Thymus (tissue), 11 donors: Measurements from ENCODE around the gene GPR108. TPM values are rescaled to one million over a fixed set of nuclear protein-coding genes. Genes with fewer than 3 reads are reported as not detected.

ENCODE experiments used
- DNase-seq, 9 donors: peaks; one replicate each; pipeline ENCODE4 v3.0.0-alpha.2; 2013; ENCODE audit warnings: low spot score in 9 of 9, low read depth in 6 of 9, missing footprints in 1 of 9
- H3K27ac ChIP-seq, 2 donors: one replicate each; pipeline ENCODE4 v1.5.1; 2013; ENCODE audit warnings: control low read depth in 1 of 2, low read depth in 1 of 2, low read length in 1 of 2, mild to moderate bottlenecking in 1 of 2, moderate library complexity in 1 of 2
- H3K27me3 ChIP-seq, 2 donors: one replicate each; pipeline ENCODE4 v1.5.1; 2013; ENCODE audit warnings: low read length in 1 of 2; ENCODE audit not compliant: control insufficient read depth in 2 of 2, insufficient read depth in 1 of 2
- H3K36me3 ChIP-seq, 2 donors: one replicate each; pipeline ENCODE4 v1.5.1; 2013; ENCODE audit warnings: low read length in 1 of 2, mild to moderate bottlenecking in 1 of 2, moderate library complexity in 1 of 2; ENCODE audit not compliant: control insufficient read depth in 2 of 2, insufficient read depth in 2 of 2
- H3K4me1 ChIP-seq, 2 donors: one replicate each; pipeline ENCODE4 v1.5.1; 2013; ENCODE audit warnings: low read length in 2 of 2; ENCODE audit not compliant: control insufficient read depth in 2 of 2, insufficient read depth in 2 of 2
- H3K4me3 ChIP-seq, 2 donors: one replicate each; pipeline ENCODE4 v1.5.1; 2013; ENCODE audit warnings: low read length in 2 of 2, control low read depth in 1 of 2, mild to moderate bottlenecking in 1 of 2
- H3K9me3 ChIP-seq, 2 donors: one replicate each; pipeline ENCODE4 v1.5.1; 2013; ENCODE audit warnings: low read length in 1 of 2, mild to moderate bottlenecking in 1 of 2; ENCODE audit not compliant: control insufficient read depth in 2 of 2, insufficient read depth in 1 of 2
- WGBS: extraction: QIAGEN DNeasy Blood & Tissue Kit; methylation state at CpG from one replicate; pipeline ENCODE4 v1.1.7; 2013; 5-methylcytosine and 5-hydroxymethylcytosine counted together
- polyA plus RNA-seq: library from polyadenylated mRNA; stranded (reverse); fragments of 200-250 nt; gene quantifications from one replicate; pipeline ENCODE4 v1.2.3, GENCODE V29; 2013
- total RNA-seq: library from RNA; stranded (reverse); fragments of 120-200 nt; gene quantifications from one replicate; pipeline ENCODE4 v1.2.4, GENCODE V29; 2013
- donor health status: healthy.

Gene GPR108
- total and polyA plus RNA-seq, 2 donors: 34.9 to 106 TPM

GRCh38 chr19:6735181-6735911, 2.0 kb downstream of the GPR108 start:
- Histone ChIP-seq H3K27ac (peak overlapping the region in 1 of 2 donors; percentile 96), H3K4me1 (peaks cover 21 to 40% of the 10 kb centered on the region in 2 donors), H3K27me3 (peaks cover 8% of the 10 kb centered on the region in 2 donors), H3K9me3 (peaks cover 0 to 7% of the 10 kb centered on the region in 2 donors), H3K4me3 (peak overlapping the region in 1 of 2 donors; percentile 12), H3K36me3 (peaks cover 15 to 37% of the 10 kb centered on the region in 2 donors)
- 96% methylated on average over 15 of the region's 15 CpGs for WGBS
- DNase-seq: no peak

DNA sequence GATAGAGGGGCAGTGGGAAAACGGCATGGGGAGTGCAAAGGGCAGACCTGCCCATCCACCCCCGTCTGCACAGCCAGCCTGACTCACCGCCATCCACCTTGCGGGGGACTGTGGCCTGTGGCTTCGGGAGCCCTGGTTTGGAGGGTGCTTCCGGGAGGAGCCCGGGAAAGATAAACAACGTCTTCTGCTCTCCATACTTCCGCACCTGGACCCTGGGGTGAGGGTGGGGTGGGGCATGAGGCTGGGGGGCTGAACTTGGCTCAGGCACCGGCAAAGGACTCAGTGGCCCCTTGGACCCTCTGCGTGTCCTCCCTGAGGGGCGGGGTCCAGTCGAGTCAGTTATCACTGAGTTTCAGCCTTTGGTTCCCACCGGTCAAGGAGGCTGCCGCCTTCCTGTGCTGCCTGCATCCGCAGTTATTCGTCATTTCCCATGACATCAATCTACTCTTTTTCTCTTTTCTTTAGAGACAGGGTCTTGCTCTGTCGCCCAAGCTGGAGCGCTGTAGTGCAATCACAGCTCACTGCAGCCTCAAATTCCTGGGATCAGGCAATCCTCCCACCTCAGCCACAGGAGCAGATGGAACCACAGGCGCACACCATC, 3.2 kb downstream of the GPR108 start:
- H3K36me3 ChIP-seq: peaks cover 15 to 40% of the 10 kb centered on the region in 2 donors
- peaks cover 0 to 2% of the 10 kb centered on the region in 2 donors for H3K9me3 ChIP-seq
- no peak overlapping the region for H3K27ac ChIP-seq

DNA sequence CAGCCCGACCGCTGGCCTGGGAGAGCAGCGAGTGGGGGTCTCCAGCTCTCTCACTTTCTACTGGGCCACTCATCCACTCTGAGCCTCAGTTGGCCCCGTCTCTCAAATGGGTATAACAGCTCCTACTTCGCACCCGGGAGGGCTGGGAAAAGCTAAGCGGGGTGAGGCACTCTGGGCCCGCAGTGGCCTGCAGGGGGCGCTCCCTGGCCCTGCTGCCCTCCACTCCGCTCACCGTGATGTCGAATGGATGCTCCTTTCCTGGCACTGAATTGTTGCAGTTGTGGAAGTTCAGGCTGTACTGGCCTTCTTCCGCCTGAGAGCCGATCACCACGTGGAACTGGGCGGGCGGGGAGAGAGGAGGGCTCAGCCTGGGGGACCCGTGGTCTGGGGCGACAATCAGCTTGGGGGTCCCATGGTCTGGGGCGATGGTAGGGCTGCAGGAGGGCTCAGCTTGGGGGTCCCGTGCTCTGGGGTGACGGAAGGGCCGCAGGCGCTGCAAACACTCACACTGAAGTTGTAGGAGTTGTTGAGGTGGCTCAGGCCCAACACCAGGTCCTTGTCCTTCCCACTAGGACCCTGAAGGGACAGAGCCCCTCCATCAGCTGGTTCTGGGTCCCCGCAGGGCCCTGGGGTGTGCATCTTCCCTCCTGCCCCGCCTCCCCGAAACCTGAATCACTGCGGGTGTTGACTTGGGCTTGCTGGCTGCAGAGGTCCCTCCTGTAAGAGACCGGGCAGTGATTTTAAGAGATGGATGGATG, 3.9 kb downstream of the GPR108 start:
- H3K4me3 ChIP-seq: no peak overlapping the region
- DNase-seq: no peak
- H3K27me3 ChIP-seq: no peaks in the 10 kb centered on the region
- no peak overlapping the region for H3K27ac ChIP-seq
- peaks cover 10 to 24% of the 10 kb centered on the region in 2 donors for H3K4me1 ChIP-seq
- peaks cover 15 to 40% of the 10 kb centered on the region in 2 donors for H3K36me3 ChIP-seq
- 97% methylated on average over 29 of the region's 29 CpGs for whole genome bisulfite sequencing
- peaks cover 0 to 2% of the 10 kb centered on the region in 2 donors for H3K9me3 ChIP-seq

More for the DNA sequence above, 3.2 kb downstream of the GPR108 start:
- DNase-seq: no peak
- H3K4me1 ChIP-seq: peaks cover 17 to 31% of the 10 kb centered on the region in 2 donors
- no peaks in the 10 kb centered on the region for H3K27me3 ChIP-seq
- H3K4me3 ChIP-seq: no peak overlapping the region
- 93% methylated on average over 20 of the region's 20 CpGs for WGBS

- H3K27me3 ChIP-seq: no peaks in the 10 kb centered on the region
- peaks cover 15 to 40% of the 10 kb centered on the region in 2 donors for H3K36me3 ChIP-seq
- H3K4me1 ChIP-seq: peaks cover 3 to 17% of the 10 kb centered on the region in 2 donors
- DNase-seq: no peak
- H3K9me3 ChIP-seq: peaks cover 0 to 2% of the 10 kb centered on the region in 2 donors
- no peak overlapping the region for H3K4me3 ChIP-seq
- WGBS: 95% methylated on average over 21 of the region's 21 CpGs
- no peak overlapping the region for H3K27ac ChIP-seq
Observed at GRCh38 chr19:6732803-6733337, 4.5 kb downstream of the GPR108 start.

GRCh38 chr19:6731822-6732221, 5.6 kb downstream of the GPR108 start:
- Histone ChIP-seq H3K36me3 (peaks cover 15 to 40% of the 10 kb centered on the region in 2 donors), H3K9me3 (peaks cover 0 to under 1% of the 10 kb centered on the region in 2 donors), H3K27ac (no peak overlapping the region), H3K27me3 (no peaks in the 10 kb centered on the region), H3K4me3 (no peak overlapping the region), H3K4me1 (peaks cover 2 to 14% of the 10 kb centered on the region in 2 donors)
- DNase-seq: no peak
- WGBS: 94% methylated on average over 22 of the region's 22 CpGs

GRCh38 chr19:6730941-6731670, 6.3 kb downstream of the GPR108 start:
- peaks cover under 1 to 7% of the 10 kb centered on the region in 2 donors for H3K4me1 ChIP-seq
- H3K27ac ChIP-seq: peak overlapping the region in 1 of 2 donors; percentile 8
- H3K27me3 ChIP-seq: no peaks in the 10 kb centered on the region
- DNase-seq: no peak
- WGBS: 95% methylated on average over 30 of the region's 30 CpGs
- H3K4me3 ChIP-seq: no peak overlapping the region
- peaks cover 15 to 40% of the 10 kb centered on the region in 2 donors for H3K36me3 ChIP-seq
- H3K9me3 ChIP-seq: no peaks in the 10 kb centered on the region

DNA sequence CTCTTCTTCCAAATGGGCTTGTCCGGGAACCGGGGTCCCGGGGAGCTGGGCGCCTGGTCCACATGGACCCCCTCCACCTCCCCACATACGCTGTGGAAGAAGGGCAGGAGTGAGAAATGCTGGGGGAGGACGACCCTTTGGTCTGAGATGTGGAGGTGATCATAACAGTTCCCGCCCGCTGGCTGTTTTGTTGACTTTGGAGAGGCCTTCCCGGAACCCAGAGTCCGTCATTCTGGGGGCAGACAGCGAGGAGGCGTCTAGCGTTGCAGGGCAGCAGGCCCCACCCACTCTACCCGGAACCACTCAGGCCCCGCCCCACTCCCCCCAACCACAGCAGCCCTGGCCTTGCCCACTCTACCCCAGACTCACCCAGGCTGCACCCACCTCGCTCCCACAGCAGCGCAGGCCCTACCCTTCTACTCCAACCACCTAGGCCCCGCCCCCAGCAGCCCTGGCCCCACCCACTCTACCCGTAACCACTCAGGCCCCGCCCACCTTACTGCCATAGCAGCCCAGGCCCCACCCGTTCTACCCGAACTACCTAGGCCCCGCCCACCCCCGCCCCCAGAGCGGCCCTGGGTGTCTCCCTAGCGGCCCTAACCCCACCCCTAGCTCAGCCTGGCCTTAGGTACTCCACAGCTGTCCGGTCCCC, 7.1 kb downstream of the GPR108 start:
- 94% methylated on average over 27 of the region's 27 CpGs for WGBS
- Histone ChIP-seq H3K27me3 (no peaks in the 10 kb centered on the region), H3K4me3 (no peak overlapping the region), H3K27ac (peak overlapping the region in 1 of 2 donors; percentile 61), H3K36me3 (peaks cover 15 to 40% of the 10 kb centered on the region in 2 donors), H3K9me3 (no peaks in the 10 kb centered on the region), H3K4me1 (no peaks in the 10 kb centered on the region)
- peak in 1 of 9 donors; percentile 18 for DNase-seq

- WGBS: 97% methylated on average over 23 of the region's 23 CpGs
- no peak for DNase-seq
- H3K27me3 ChIP-seq: no peaks in the 10 kb centered on the region
- peaks cover 15 to 40% of the 10 kb centered on the region in 2 donors for H3K36me3 ChIP-seq
- H3K4me3 ChIP-seq: no peak overlapping the region
- H3K27ac ChIP-seq: peak overlapping the region in 1 of 2 donors; percentile 61
- no peaks in the 10 kb centered on the region for H3K9me3 ChIP-seq
- H3K4me1 ChIP-seq: no peaks in the 10 kb centered on the region
Observed at GRCh38 chr19:6729573-6730152, 7.7 kb downstream of the GPR108 start.
